ENCODE data around the gene VWA3B.

Gene VWA3B

GRCh38 chr2:98188351-98189046, 101.5 kb downstream of the VWA3B start:
- TF ChIP-seq CTCF (conservative IDR thresholded peaks at IDR 0.05; ENCODE audit: low read depth) = no peak
- H3K27ac ChIP-seq = no peak overlapping the region
- peak; percentile 83 for DNase-seq (ENCODE audit: low spot score)
- ChIA-PET POLR2A (ENCODE audit: low non-redundant PET) (no interaction called here), CTCF (interaction anchor here (0.6 to 1.5 kb wide), 5 partner anchors 24 to 488 kb away, joined by 3 to 16 read pairs (median 4); no protein-coding TSS in a partner anchor)

- ChIA-PET CTCF (interaction anchor here (0.5 to 0.6 kb wide), 2 partner anchors 9 to 10 kb away, joined by 3 to 5 read pairs; no protein-coding TSS in a partner anchor), POLR2A (ENCODE audit: low non-redundant PET) (no interaction called here)
- TF ChIP-seq CTCF (conservative IDR thresholded peaks at IDR 0.05; ENCODE audit: low read depth) = no peak
- H3K27ac ChIP-seq = no peak overlapping the region
- DNase-seq (ENCODE audit: low spot score) = no peak
Observed at GRCh38 chr2:98191883-98192282, 104.9 kb downstream of the VWA3B start.

- DNase-seq (ENCODE audit: low spot score) = no peak
- ChIA-PET POLR2A (ENCODE audit: low non-redundant PET) (no interaction called here), CTCF (interaction anchor here (0.6 kb wide), 1 partner anchor 10 kb away, joined by 5 read pairs; no protein-coding TSS in a partner anchor)
- no peak for TF ChIP-seq CTCF (conservative IDR thresholded peaks at IDR 0.05; ENCODE audit: low read depth)
- no peak overlapping the region for H3K27ac ChIP-seq
Observed at GRCh38 chr2:98201576-98201975, 114.6 kb downstream of the VWA3B start.

GRCh38 chr2:98205889-98206288, 118.9 kb downstream of the VWA3B start:
- ChIA-PET POLR2A (ENCODE audit: low non-redundant PET) (no interaction called here), CTCF (interaction anchor here (0.7 kb wide), 1 partner anchor 497 kb away, joined by 3 read pairs; no protein-coding TSS in a partner anchor)
- TF ChIP-seq CTCF (conservative IDR thresholded peaks at IDR 0.05; ENCODE audit: low read depth) = no peak
- no peak overlapping the region for H3K27ac ChIP-seq
- peak; percentile 26 for DNase-seq (ENCODE audit: low spot score)

- no peak for DNase-seq (ENCODE audit: low spot score)
- TF ChIP-seq CTCF (conservative IDR thresholded peaks at IDR 0.05; ENCODE audit: low read depth) = no peak
- ChIA-PET POLR2A (ENCODE audit: low non-redundant PET) (no interaction called here), CTCF (interaction anchor here (0.7 kb wide), 1 partner anchor 70 kb away, joined by 3 read pairs; no protein-coding TSS in a partner anchor)
- no peak overlapping the region for H3K27ac ChIP-seq
Observed at GRCh38 chr2:98212092-98213000, 125.4 kb downstream of the VWA3B start.

- no peak overlapping the region for H3K27ac ChIP-seq
- no peak for TF ChIP-seq CTCF (conservative IDR thresholded peaks at IDR 0.05; ENCODE audit: low read depth)
- DNase-seq (ENCODE audit: low spot score) = no peak
- ChIA-PET CTCF (no interaction called here), POLR2A (ENCODE audit: low non-redundant PET) (no interaction called here)
Observed at GRCh38 chr2:98216616-98217015, 129.6 kb downstream of the VWA3B start.

Measured in RWPE1 (cell line).